Measurements from ENCODE around the gene GUCA2A.

GUCA2A gene

DNA sequence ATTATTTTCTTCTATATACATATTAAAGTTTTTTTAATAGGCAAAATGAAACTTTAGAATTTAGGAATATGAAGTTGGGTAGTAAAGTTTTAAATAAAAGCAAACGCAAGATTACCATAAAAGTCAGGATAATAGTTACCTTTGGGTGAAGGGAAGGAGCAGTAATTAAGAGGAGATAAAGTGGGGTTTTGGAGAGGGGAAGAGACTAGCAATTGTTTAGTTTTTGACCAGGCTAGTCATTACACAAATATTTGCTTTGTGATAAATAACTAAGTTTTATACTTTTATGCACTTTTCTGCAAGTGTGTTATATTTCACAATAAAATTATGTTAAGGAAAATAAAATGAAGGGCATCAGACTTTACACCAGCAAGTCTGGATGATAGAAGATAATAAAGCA is 39.0 kb downstream of the GUCA2A start:
- no peaks in the 10 kb centered on the region for H3K36me3 Mint-ChIP-seq
- H3K4me1 Mint-ChIP-seq = no peaks in the 10 kb centered on the region
- no peak for DNase-seq
- peaks cover 29% of the 10 kb centered on the region for H3K27me3 Mint-ChIP-seq
- no peak overlapping the region for H3K4me3 Mint-ChIP-seq
- H3K9me3 Mint-ChIP-seq = no peaks in the 10 kb centered on the region
- no peak overlapping the region for H3K27ac Mint-ChIP-seq
- CTCF ChIA-PET = no interaction called here

DNA sequence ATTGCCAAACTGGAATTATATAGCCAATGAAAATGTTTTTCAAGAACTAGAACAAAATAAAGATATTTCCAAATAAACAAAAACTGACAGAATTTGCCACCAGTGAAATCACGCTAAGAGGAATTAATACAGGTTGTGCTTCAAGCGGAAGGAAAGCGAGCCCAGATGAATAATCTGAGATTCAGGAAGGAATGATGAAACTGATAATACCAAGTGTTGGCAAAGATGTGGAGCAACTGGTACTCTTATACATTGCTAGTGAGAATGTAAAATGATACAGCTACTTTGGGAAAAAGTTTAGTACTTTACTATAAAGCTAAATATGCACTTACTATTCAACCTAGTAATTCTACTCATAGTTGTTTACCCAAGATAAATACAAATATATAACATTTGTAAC is 42.1 kb downstream of the GUCA2A start:
- Mint-ChIP-seq H3K36me3 (no peaks in the 10 kb centered on the region), H3K4me3 (no peak overlapping the region), H3K4me1 (no peaks in the 10 kb centered on the region), H3K27ac (no peak overlapping the region), H3K27me3 (peaks cover 17% of the 10 kb centered on the region), H3K9me3 (no peaks in the 10 kb centered on the region)
- DNase-seq = no peak
- CTCF ChIA-PET = no interaction called here

GRCh38 chr1:42118125-42118524 is 46.4 kb downstream of the GUCA2A start:
- CTCF ChIA-PET = no interaction called here
- DNase-seq = no peak
- Mint-ChIP-seq H3K27me3 (peaks cover 27% of the 10 kb centered on the region), H3K4me3 (no peak overlapping the region), H3K36me3 (no peaks in the 10 kb centered on the region), H3K27ac (no peak overlapping the region), H3K4me1 (no peaks in the 10 kb centered on the region), H3K9me3 (no peaks in the 10 kb centered on the region)

- Mint-ChIP-seq H3K9me3 (no peaks in the 10 kb centered on the region), H3K4me1 (no peaks in the 10 kb centered on the region), H3K27ac (no peak overlapping the region), H3K4me3 (no peak overlapping the region), H3K27me3 (peaks cover 27% of the 10 kb centered on the region), H3K36me3 (no peaks in the 10 kb centered on the region)
- no peak for DNase-seq
- CTCF ChIA-PET = no interaction called here
Measured at GRCh38 chr1:42117214-42117613, 47.3 kb downstream of the GUCA2A start.

DNA sequence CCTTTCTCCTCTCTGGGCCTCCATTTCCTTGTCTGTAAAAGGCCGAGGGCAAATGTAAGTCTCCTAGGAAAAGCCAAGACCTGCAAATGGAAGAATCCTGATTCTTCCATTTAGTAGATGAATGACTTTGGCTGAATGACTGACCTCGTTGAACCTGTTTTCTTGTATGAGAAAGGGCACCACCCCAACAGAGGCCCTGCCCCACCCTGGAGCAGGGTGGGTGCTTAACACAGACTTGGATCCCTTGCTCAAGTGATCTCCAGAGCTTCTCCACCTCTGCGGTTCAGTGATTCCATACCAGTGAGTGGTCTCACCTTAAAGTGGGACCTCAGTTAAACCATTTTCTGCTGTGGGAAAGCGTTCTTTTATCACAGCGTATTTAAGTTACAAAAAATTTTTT is 50.3 kb downstream of the GUCA2A start:
- H3K27ac Mint-ChIP-seq = no peak overlapping the region

More for the DNA sequence above, 50.3 kb downstream of the GUCA2A start:
- no peak for DNase-seq
- Mint-ChIP-seq H3K4me3 (no peak overlapping the region), H3K27me3 (peaks cover 27% of the 10 kb centered on the region), H3K9me3 (no peaks in the 10 kb centered on the region), H3K36me3 (no peaks in the 10 kb centered on the region), H3K4me1 (no peaks in the 10 kb centered on the region)
- CTCF ChIA-PET = no interaction called here
